ENCODE results near the gene AP2A1. TPM values are rescaled to one million over a fixed set of nuclear protein-coding genes. Genes with fewer than 3 reads are reported as not detected.

Gene AP2A1
- total and polyA plus RNA-seq, 2 of the 13 experiments (the other 11 are each of a cell fraction or from before 2014, with no cell fraction given), result 22.7 to 39.7 TPM

GRCh38 chr19:49809160-49809940 is 42.5 kb downstream of the AP2A1 start (continued):
- TF ChIP-seq TAF15 (IDR thresholded peaks at IDR 0.05; ENCODE audit: low read depth, low read length, poor library complexity, severe bottlenecking) (no peak), HOXD1 (CRISPR knock-in tag; IDR thresholded peaks at IDR 0.05) (no peak), ZNF136 (CRISPR knock-in tag; IDR thresholded peaks at IDR 0.05; ENCODE audit: low read depth) (no peak), KDM2A (CRISPR knock-in tag; IDR thresholded peaks at IDR 0.05; ENCODE audit: borderline replicate concordance, low read depth) (peak; percentile 81; the same call in 1 of the 2 replicates), ETV5 (CRISPR knock-in tag; IDR thresholded peaks at IDR 0.05; ENCODE audit: borderline replicate concordance) (peak; percentile 14; the same call in 1 of the 2 replicates), CENPT (CRISPR knock-in tag; IDR thresholded peaks at IDR 0.05; ENCODE audit: low read depth) (no peak; the same call in 1 of the 2 replicates), ZNF7 (CRISPR knock-in tag; IDR thresholded peaks at IDR 0.05) (peak; percentile 42; the same call in 1 of the 2 replicates), BRF2 (CRISPR knock-in tag; IDR thresholded peaks at IDR 0.05) (no peak), NBN (conservative IDR thresholded peaks at IDR 0.05) (no peak), SP5 (CRISPR knock-in tag; IDR thresholded peaks at IDR 0.05; ENCODE audit: borderline replicate concordance, low read depth) (no peak), IKZF5 (CRISPR knock-in tag; IDR thresholded peaks at IDR 0.05) (no peak), MTERF4 (CRISPR knock-in tag; IDR thresholded peaks at IDR 0.05) (0 out of 2 replicates have a peak, but pooled peaks have one; percentile 50), ELF1 (CRISPR knock-in tag; IDR thresholded peaks at IDR 0.05) (peak; percentile 31; the same call in 1 of the 2 replicates), ZNF614 (CRISPR knock-in tag; IDR thresholded peaks at IDR 0.05; ENCODE audit: borderline replicate concordance) (peak; percentile 31; the same call in 1 of the 2 replicates), ZNF503 (CRISPR knock-in tag; IDR thresholded peaks at IDR 0.05) (no peak), TCF12 (IDR thresholded peaks at IDR 0.05) (no peak), TCF12 (CRISPR knock-in tag; IDR thresholded peaks at IDR 0.05) (no peak), GPN1 (CRISPR knock-in tag; IDR thresholded peaks at IDR 0.05; ENCODE audit: borderline replicate concordance) (no peak), ZMYM2 (CRISPR knock-in tag; IDR thresholded peaks at IDR 0.05) (0 out of 2 replicates have a peak, but pooled peaks have one; percentile 39), ZBTB4 (CRISPR knock-in tag; IDR thresholded peaks at IDR 0.05; ENCODE audit: borderline replicate concordance) (peak; percentile 69; the same call in 1 of the 2 replicates), ZBTB38 (CRISPR knock-in tag; IDR thresholded peaks at IDR 0.05) (0 out of 2 replicates have a peak, but pooled peaks have one; percentile 25)
